PFSK-1 (cell line): Measurements from ENCODE around the gene PRKCI.

Source experiments
- POLR2AphosphoS5 ChIP-seq: IDR thresholded peaks from 2 replicates; pipeline ENCODE4 v1.6.1; 2012; ENCODE audit warnings: low read depth, mild to moderate bottlenecking, control low read depth, low read length, moderate library complexity
- REST ChIP-seq, 2 experiments: IDR thresholded peaks; 2 replicates each; pipeline versions ENCODE4 v1.6.1 to v1.8.0; 2011 to 2012; ENCODE audit warnings: low read depth in 2 of 2, low read length in 2 of 2, control low read depth in 1 of 2, inconsistent platforms in 1 of 2, mild to moderate bottlenecking in 1 of 2, moderate library complexity in 1 of 2; ENCODE audit not compliant: insufficient read depth in 1 of 2

GRCh38 chr3:170205302-170205701, 16.9 kb upstream of the PRKCI start:
- TF ChIP-seq POLR2AphosphoS5: no peak
- TF ChIP-seq REST (IDR thresholded peaks at IDR 0.05; ENCODE audit: insufficient read depth in 1 of 2, low read depth in 2 of 2, low read length in 2 of 2): no peak
